ENCODE data around the gene GANAB.

DNA sequence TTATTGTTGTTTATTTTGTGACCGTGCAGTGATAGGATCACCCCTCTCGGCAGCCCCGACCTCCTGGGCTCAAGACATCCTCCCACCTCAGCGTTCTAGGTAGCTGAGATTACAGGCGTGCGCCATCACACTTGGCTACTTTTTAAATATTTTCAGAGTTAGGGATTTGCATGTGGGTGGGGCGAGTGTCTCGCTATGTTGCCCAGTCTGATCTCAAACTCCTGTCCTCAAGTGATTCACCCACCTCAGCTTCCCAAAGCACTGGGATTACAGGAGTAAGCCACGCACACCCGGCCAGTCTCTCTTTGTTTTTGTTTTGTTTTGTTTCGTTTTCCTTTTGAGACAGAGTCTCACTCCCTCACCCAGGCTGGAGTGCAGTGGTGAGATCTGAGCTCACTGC is 7.9 kb upstream of the GANAB start:
- TF ChIP-seq CTCF (IDR thresholded peaks at IDR 0.05; ENCODE audit: low read length) = no peak
- TF ChIP-seq EZH2 (optimal IDR thresholded peaks at IDR 0.05; ENCODE audit: low read depth, low read length) = no peak
